K562 (cell line): ENCODE measurements around the gene MROH8. TPM values are rescaled to one million over a fixed set of nuclear protein-coding genes. Genes with fewer than 3 reads are reported as not detected.

Experiments
- ATAC-seq: fragments of 200-7000 bp; cut with Tn5 transposase; 3 replicates; pipeline ENCODE4 v1.9.1; 2020; ENCODE audit warnings: moderate library complexity
- BruUV-seq: library from RNA; stranded (reverse); fragments of 400-500 nt; replicated peaks from 2 replicates; lab custom pipeline; 2021; lab: Mats Ljungman, UMichigan
- CTCF ChIA-PET: fragments of 300-600 bp; formaldehyde crosslinking; extraction: SDS; loops from one replicate; lab custom pipeline; 2021; ENCODE audit warnings: low intra/inter-chr PET ratio; lab: Yijun Ruan, JAX
- POLR2A ChIA-PET: fragments of 300-600, 350-650 bp; sonication (Branson Sonifier 250); formaldehyde crosslinking; extraction: SDS; loops from one replicate; lab custom pipeline; 2021; ENCODE audit warnings: antibody characterized with exemption, inconsistent platforms; lab: Yijun Ruan, JAX
- DNase-seq, 4 experiments: peaks; one replicate each; pipeline versions ENCODE4 v3.0.0 to v3.0.0-alpha.2; 2011 to 2018; ENCODE audit warnings: low spot score in 3 of 4, mixed read lengths in 3 of 4; ENCODE audit errors: extremely low read depth in 1 of 4
- FAIRE-seq: peaks from 2 replicates; lab custom pipeline; 2011; peaks lifted over from hg19 to GRCh38; lab: Jason Lieb, UNC
- H2AFZ ChIP-seq: 2 replicates; pipeline ENCODE4 v1.6.0; 2011; ENCODE audit warnings: low read depth, low read length, control low read depth, inconsistent platforms
- H3K27ac ChIP-seq: fragments of 200-600 bp; 3 replicates; pipeline ENCODE4 v1.8.0; 2011; ENCODE audit warnings: low read depth, mild to moderate bottlenecking, control low read depth, inconsistent platforms, low read length, moderate library complexity, mixed read lengths; ENCODE audit errors: extremely low read depth
- H3K27me3 ChIP-seq, 2 experiments: fragments of 300-600 bp in 1 of 2; 2 replicates in 1 of 2; 3 replicates in 1 of 2; pipeline versions ENCODE4 v1.6.0 to v1.8.0; 2011; ENCODE audit warnings: inconsistent platforms in 2 of 2, low read length in 2 of 2, mild to moderate bottlenecking in 1 of 2, mixed read lengths in 1 of 2, moderate library complexity in 1 of 2; ENCODE audit not compliant: control insufficient read depth in 2 of 2, insufficient read depth in 2 of 2
- H3K36me3 ChIP-seq: fragments of 300-600 bp; 3 replicates; pipeline ENCODE4 v1.8.0; 2011; ENCODE audit warnings: mild to moderate bottlenecking, low read length, inconsistent platforms; ENCODE audit not compliant: control insufficient read depth, insufficient read depth
- H3K4me1 ChIP-seq, 2 experiments: fragments of 200-600 bp in 1 of 2; replicated peaks in 1 of 2; 2 replicates in 1 of 2; 3 replicates in 1 of 2; pipeline versions ENCODE4 v1.5.1 to v1.8.0; 2011; ENCODE audit warnings: inconsistent platforms in 2 of 2, low read length in 2 of 2, mild to moderate bottlenecking in 1 of 2, mixed read lengths in 1 of 2, moderate library complexity in 1 of 2; ENCODE audit not compliant: control insufficient read depth in 2 of 2, insufficient read depth in 2 of 2
- H3K4me2 ChIP-seq: 2 replicates; pipeline ENCODE4 v1.6.1; 2011; ENCODE audit warnings: low read length, control low read depth, inconsistent platforms, mixed read lengths; ENCODE audit not compliant: insufficient read depth
- H3K4me3 ChIP-seq: fragments of 200-600 bp; sonication (generic), shearing (Covaris generic); 2 replicates; pipeline ENCODE4 v1.5.1; 2016; ENCODE audit warnings: control low read depth, inconsistent platforms
- H3K79me2 ChIP-seq: fragments of 200-600 bp; 3 replicates; pipeline ENCODE4 v1.8.0; 2011; ENCODE audit warnings: low read length, inconsistent platforms; ENCODE audit not compliant: control insufficient read depth, insufficient read depth
- H3K9ac ChIP-seq, 2 experiments: 2 replicates each; pipeline versions ENCODE4 v1.6.0 to v1.6.1; 2011; ENCODE audit warnings: low read depth in 2 of 2, low read length in 2 of 2, control low read depth in 1 of 2, inconsistent platforms in 1 of 2, mild to moderate bottlenecking in 1 of 2, mixed read lengths in 1 of 2; ENCODE audit not compliant: insufficient read depth in 1 of 2
- H3K9me1 ChIP-seq: one replicate; pipeline ENCODE4 v1.6.0; 2011; ENCODE audit warnings: inconsistent platforms, mild to moderate bottlenecking, low read length, moderate library complexity; ENCODE audit not compliant: control insufficient read depth, insufficient read depth
- H3K9me3 ChIP-seq: replicated peaks from 2 replicates; pipeline ENCODE4 v1.5.1; 2011; ENCODE audit warnings: low read depth, low read length, inconsistent platforms; ENCODE audit not compliant: control insufficient read depth, insufficient read depth
- H4K20me1 ChIP-seq: replicated peaks from 2 replicates; pipeline ENCODE4 v1.6.1; 2011; ENCODE audit warnings: low read length, inconsistent platforms, mixed read lengths; ENCODE audit not compliant: control insufficient read depth, insufficient read depth
- HMGXB4 ChIP-seq: sonication (generic); formaldehyde crosslinking; IDR thresholded peaks from 2 replicates; pipeline ENCODE4 v1.8.1; 2023; ENCODE audit warnings: mild to moderate bottlenecking, missing genetic modification reagents
- TCF3 ChIP-seq: sonication (generic); formaldehyde crosslinking; IDR thresholded peaks from 2 replicates; pipeline ENCODE4 v1.4.0; 2020; ENCODE audit warnings: mild to moderate bottlenecking, missing genetic modification reagents
- XRCC5 ChIP-seq: fragments of 200-400 bp; formaldehyde crosslinking; IDR thresholded peaks from 2 replicates; pipeline ENCODE4 v1.6.1; 2017; ENCODE audit warnings: low read depth, mild to moderate bottlenecking, low read length
- ZMIZ1 ChIP-seq, 2 experiments: fragments of 150-350 bp in 1 of 2; IDR thresholded peaks; 2 replicates each; pipeline ENCODE4 v1.6.1; 2012 to 2016; ENCODE audit warnings: low read depth in 2 of 2, low read length in 2 of 2, mild to moderate bottlenecking in 1 of 2, moderate library complexity in 1 of 2
- ZNF3 ChIP-seq: fragments of 250-450 bp; sonication (Bioruptor Pico); IDR thresholded peaks from 2 replicates; pipeline ENCODE4 v1.5.0; 2021; ENCODE audit warnings: mild to moderate bottlenecking, moderate library complexity
- ZNF347 ChIP-seq: fragments of 450-650 bp; formaldehyde crosslinking; IDR thresholded peaks from 2 replicates; pipeline ENCODE4 v1.4.0; 2020; ENCODE audit warnings: low read depth, mild to moderate bottlenecking, moderate library complexity
- ZNF583 ChIP-seq: fragments of 250-450 bp; sonication (Bioruptor Pico); IDR thresholded peaks from 2 replicates; pipeline ENCODE4 v1.4.0; 2020
- WGBS: fragments of 100-300 bp; shearing (Covaris generic); methylation state at CpG from one replicate; pipeline ENCODE4 v1.1.6; 2016; ENCODE audit warnings: low coverage, mixed read lengths; ENCODE audit not compliant: insufficient coverage; ENCODE audit errors: missing lambda C conversion rate; 5-methylcytosine and 5-hydroxymethylcytosine counted together
- in situ Hi-C: fragments of 300-500 bp; cut with MboI; formaldehyde crosslinking; loops from 4 replicates; pipeline ENCODE4 v1.15.0; 2018; ENCODE audit warnings: inconsistent platforms, mixed read lengths
- intact Hi-C: fragments of 100-400 bp; cut with micrococcal nuclease; formaldehyde crosslinking; loops from 2 replicates; pipeline ENCODE4 v1.14.2; 2022
- polyA plus RNA-seq, 8 experiments: library from polyadenylated mRNA; depleted of rRNA in 4 of 8; stranded (reverse) in 5 of 8; unstranded in 3 of 8; fragments of >200 nt; fragmentation: Nextera tagmentation in 2 of 8; fragmentation: Illumina TruSeq in 1 of 8; extraction: Ambion mirVana in 2 of 8; extraction: Trizol in 1 of 8; gene quantifications; 2 replicates each; pipeline versions ENCODE4 v1.2.1 to v1.2.3, GENCODE V29; 2011 to 2014; ENCODE audit warnings: inconsistent platforms in 1 of 8, missing spikeins in 1 of 8
- total RNA-seq, 7 experiments: library from RNA; depleted of rRNA in 6 of 7; stranded (reverse); fragments of >200 nt in 6 of 7; fragmentation: Illumina TruSeq in 2 of 7; extraction: Trizol in 2 of 7; gene quantifications; 2 replicates each; pipeline versions ENCODE4 v1.2.1 to v1.2.3, GENCODE V29; 2011 to 2021; ENCODE audit warnings: low replicate concordance in 1 of 7
- TF ChIP-seq, protein P1 (sequence below): fragments of 250-450 bp; sonication (Bioruptor Pico); IDR thresholded peaks from 2 replicates; pipeline ENCODE4 v1.4.0; 2020

The MROH8 gene
- total and polyA plus RNA-seq, 9 of the 15 experiments (the other 6 are each of a cell fraction or from before 2014, with no cell fraction given): 0.21 to 1.5 (median 0.78) TPM

DNA sequence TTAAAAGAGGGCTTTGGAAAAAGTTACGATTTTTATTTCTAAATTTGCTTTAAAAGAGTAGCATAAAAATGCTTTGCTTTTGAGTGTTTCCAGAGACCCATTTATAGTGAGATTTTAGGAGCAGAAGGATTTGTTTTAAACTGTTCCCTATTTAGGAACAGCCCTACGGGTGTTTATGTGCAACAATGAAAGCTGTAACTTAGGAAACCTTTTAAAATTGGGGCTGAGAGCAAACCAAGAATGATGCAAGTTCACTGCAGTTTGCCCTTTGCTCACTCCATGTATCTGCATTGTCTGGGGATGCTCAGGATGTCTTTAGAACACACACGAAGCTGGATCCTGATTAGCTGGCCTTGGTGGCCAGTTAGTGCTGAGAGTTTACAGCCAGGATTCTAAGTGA, 41.4 kb upstream of the MROH8 start:
- no peaks in the 10 kb centered on the region for H3K27me3 ChIP-seq
- peaks cover 88% of the 10 kb centered on the region for H3K36me3 ChIP-seq
- H4K20me1 ChIP-seq: no peaks in the 10 kb centered on the region
- no peaks in the 10 kb centered on the region for H3K79me2 ChIP-seq
- DNase-seq: no peak
- intact Hi-C loops (no loop called here), in situ Hi-C loops (no loop called here)
- ATAC-seq: no peak
- no peak overlapping the region for H3K9ac ChIP-seq
- no peak for FAIRE-seq
- no peaks in the 10 kb centered on the region for H3K4me1 ChIP-seq
- H2AFZ ChIP-seq: no peak overlapping the region
- H3K9me1 ChIP-seq: no peaks in the 10 kb centered on the region
- no peak overlapping the region for H3K4me2 ChIP-seq
- ChIA-PET POLR2A (interaction anchor here (1.0 to 1.1 kb wide), 2 partner anchors 21 to 74 kb away, joined by 3 read pairs; no protein-coding TSS in a partner anchor), CTCF (no interaction called here)
- no peak overlapping the region for H3K27ac ChIP-seq
- no peaks in the 10 kb centered on the region for H3K9me3 ChIP-seq
- WGBS: 66% methylated on average over 3 of the region's 3 CpGs
- H3K4me3 ChIP-seq: no peak overlapping the region
- BruUV-seq: no TSS peak
- TF ChIP-seq TCF3 (CRISPR knock-in tag) (no peak), ZMIZ1 (IDR thresholded peaks at IDR 0.05; ENCODE audit: low read depth in 2 of 2, low read length in 2 of 2) (no peak), ZNF583 (CRISPR knock-in tag) (no peak), HMGXB4 (CRISPR knock-in tag) (no peak), ZNF347 (CRISPR knock-in tag) (no peak), ZNF3 (CRISPR knock-in tag) (no peak), XRCC5 (no peak)
- TF ChIP-seq, protein P1, sequence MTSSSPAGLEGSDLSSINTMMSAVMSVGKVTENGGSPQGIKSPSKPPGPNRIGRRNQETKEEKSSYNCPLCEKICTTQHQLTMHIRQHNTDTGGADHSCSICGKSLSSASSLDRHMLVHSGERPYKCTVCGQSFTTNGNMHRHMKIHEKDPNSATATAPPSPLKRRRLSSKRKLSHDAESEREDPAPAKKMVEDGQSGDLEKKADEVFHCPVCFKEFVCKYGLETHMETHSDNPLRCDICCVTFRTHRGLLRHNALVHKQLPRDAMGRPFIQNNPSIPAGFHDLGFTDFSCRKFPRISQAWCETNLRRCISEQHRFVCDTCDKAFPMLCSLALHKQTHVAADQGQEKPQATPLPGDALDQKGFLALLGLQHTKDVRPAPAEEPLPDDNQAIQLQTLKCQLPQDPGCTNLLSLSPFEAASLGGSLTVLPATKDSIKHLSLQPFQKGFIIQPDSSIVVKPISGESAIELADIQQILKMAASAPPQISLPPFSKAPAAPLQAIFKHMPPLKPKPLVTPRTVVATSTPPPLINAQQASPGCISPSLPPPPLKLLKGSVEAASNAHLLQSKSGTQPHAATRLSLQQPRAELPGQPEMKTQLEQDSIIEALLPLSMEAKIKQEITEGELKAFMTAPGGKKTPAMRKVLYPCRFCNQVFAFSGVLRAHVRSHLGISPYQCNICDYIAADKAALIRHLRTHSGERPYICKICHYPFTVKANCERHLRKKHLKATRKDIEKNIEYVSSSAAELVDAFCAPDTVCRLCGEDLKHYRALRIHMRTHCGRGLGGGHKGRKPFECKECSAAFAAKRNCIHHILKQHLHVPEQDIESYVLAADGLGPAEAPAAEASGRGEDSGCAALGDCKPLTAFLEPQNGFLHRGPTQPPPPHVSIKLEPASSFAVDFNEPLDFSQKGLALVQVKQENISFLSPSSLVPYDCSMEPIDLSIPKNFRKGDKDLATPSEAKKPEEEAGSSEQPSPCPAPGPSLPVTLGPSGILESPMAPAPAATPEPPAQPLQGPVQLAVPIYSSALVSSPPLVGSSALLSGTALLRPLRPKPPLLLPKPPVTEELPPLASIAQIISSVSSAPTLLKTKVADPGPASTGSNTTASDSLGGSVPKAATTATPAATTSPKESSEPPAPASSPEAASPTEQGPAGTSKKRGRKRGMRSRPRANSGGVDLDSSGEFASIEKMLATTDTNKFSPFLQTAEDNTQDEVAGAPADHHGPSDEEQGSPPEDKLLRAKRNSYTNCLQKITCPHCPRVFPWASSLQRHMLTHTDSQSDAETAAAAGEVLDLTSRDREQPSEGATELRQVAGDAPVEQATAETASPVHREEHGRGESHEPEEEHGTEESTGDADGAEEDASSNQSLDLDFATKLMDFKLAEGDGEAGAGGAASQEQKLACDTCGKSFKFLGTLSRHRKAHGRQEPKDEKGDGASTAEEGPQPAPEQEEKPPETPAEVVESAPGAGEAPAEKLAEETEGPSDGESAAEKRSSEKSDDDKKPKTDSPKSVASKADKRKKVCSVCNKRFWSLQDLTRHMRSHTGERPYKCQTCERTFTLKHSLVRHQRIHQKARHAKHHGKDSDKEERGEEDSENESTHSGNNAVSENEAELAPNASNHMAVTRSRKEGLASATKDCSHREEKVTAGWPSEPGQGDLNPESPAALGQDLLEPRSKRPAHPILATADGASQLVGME (CRISPR knock-in tag): no peak
